Measurements from ENCODE around the gene ACTR3. TPM values are rescaled to one million over a fixed set of nuclear protein-coding genes. Genes with fewer than 3 reads are reported as not detected.
"Not testable (repeated sequence)": the region's sequence is repeated elsewhere in the genome, so short reads cannot be mapped to it uniquely, and the experiment has no call there.

ACTR3 gene
- total RNA-seq, 2 experiments from 2014 or later, result 480 to 482 TPM

DNA sequence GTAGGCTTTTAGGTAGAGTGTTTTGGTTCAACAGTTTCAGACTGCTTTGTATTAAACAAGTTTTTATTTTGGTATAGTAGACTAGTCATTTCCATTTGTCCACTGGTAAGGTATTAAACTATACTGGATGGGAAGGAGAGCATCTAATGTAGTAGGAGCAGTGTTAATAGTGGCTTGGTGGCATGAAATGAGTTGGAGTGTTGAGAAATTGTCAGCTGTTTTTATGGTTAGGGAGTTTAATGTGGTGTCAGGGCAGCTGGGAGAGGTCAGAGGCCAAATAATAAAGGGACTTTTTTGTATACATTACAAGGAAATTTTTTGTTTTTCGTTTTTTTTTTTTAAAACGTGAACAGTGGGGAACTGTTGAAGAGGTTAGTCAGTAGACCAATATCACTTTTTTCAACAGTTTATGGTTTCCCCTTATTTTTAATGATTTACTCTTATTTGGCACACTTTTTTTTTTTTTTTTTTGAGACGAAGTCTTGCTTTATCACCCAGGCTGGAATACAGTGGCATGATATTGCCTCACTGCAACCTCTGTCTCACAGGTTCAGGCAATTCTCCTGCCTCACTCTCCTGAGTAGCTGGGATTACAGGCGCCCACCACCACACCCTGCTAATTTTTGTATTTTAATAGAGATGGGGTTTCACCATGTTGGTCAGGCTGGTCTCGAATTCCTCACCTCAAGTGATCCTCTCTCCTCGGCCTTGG is 21.2 kb downstream of the ACTR3 start:
- peaks cover 6% of the 10 kb centered on the region for H3K9me3 Mint-ChIP-seq
- DNase-seq, result no peak
- H3K4me3 Mint-ChIP-seq, result no peak overlapping the region
- peak overlapping the region; percentile 88 for H3K27ac Mint-ChIP-seq
- H3K36me3 Mint-ChIP-seq, result peaks cover 51% of the 10 kb centered on the region
- H3K27me3 Mint-ChIP-seq, result no peaks in the 10 kb centered on the region
- H3K4me1 Mint-ChIP-seq, result peaks cover 65% of the 10 kb centered on the region

DNA sequence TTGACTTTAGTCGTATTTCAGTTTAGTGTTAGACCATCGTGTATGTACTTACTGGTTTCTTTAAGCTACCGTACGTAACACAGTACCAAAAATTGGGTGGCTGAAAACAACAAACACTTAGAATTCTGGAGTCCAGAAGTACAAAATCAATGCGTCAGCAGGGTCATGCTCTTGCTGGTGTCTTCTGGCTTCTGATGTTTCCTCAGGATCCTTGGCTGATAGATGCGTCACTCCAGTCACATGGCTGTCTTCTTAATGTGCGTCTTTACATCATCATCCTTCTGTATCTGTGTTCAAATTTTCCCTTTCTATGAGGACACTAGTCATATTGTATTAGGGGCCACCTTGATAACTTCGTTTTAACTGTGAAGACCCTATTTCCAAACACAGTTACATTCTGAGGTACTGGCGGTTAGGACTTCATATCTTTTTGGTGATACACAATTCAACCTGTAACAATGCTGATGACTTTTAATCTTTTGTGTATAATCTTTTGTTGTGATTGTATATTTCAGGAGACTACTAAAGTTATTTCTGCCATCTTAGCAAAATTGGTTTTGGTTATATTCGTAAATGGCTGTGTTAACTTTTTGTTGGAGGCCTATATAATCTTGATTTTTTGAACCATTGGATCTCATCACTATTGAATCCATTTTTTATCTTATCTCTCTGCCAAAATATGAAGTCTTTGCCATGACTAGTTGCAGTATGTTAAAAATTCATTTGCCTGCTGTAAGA is 25.4 kb downstream of the ACTR3 start:
- peaks cover 54% of the 10 kb centered on the region for H3K4me1 Mint-ChIP-seq
- H3K9me3 Mint-ChIP-seq, result peaks cover 2% of the 10 kb centered on the region
- no peaks in the 10 kb centered on the region for H3K27me3 Mint-ChIP-seq
- H3K4me3 Mint-ChIP-seq, result no peak overlapping the region
- DNase-seq, result no peak
- peaks cover 59% of the 10 kb centered on the region for H3K36me3 Mint-ChIP-seq
- peak overlapping the region; percentile 11 for H3K27ac Mint-ChIP-seq

DNA sequence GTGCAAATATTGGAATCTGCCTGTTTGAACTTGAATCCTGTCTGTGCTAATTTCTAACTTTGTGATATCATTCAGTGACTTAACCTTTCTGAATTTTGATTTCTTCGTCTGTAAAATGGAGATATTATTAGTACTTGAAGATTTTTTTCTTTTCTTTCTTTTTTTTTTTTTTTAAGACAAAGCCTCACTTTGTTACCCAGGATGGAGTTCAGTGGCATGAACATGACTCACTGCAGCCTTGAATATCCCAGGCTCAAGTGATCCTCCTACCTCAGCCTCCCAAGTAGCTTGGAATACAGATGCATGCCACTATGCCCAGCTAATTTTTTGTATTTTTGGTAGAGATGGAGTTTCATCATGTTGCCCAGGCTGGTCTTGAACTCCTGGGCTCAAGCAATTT is 28.3 kb downstream of the ACTR3 start:
- Mint-ChIP-seq H3K9me3 (peaks cover 2% of the 10 kb centered on the region), H3K27ac (no peak overlapping the region), H3K4me3 (no peak overlapping the region), H3K36me3 (peaks cover 46% of the 10 kb centered on the region), H3K4me1 (peaks cover 48% of the 10 kb centered on the region), H3K27me3 (no peaks in the 10 kb centered on the region)
- DNase-seq, result no peak

DNA sequence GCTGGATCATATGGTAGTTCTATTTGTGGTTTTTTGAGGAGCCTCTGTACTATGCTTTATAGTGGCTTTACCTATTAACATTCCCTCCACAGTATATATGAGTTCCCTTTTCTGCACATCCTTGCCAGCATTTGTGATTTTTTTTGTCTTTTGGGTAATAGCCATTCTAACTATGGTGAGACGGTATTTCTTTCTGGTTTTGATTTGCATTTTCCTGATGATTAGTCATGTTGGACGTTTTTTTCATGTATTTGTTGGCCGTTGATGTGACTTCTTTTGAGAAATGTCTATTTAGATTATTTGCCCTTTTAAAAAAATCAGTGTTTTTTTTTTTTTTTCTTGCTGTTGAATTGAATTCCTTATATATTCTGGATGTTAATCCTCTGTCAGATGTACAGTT is 31.1 kb downstream of the ACTR3 start:
- Mint-ChIP-seq H3K4me3 (no peak overlapping the region), H3K36me3 (peaks cover 42% of the 10 kb centered on the region), H3K27ac (no peak overlapping the region), H3K27me3 (no peaks in the 10 kb centered on the region), H3K9me3 (peaks cover 4% of the 10 kb centered on the region), H3K4me1 (peaks cover 39% of the 10 kb centered on the region)
- no peak for DNase-seq

DNA sequence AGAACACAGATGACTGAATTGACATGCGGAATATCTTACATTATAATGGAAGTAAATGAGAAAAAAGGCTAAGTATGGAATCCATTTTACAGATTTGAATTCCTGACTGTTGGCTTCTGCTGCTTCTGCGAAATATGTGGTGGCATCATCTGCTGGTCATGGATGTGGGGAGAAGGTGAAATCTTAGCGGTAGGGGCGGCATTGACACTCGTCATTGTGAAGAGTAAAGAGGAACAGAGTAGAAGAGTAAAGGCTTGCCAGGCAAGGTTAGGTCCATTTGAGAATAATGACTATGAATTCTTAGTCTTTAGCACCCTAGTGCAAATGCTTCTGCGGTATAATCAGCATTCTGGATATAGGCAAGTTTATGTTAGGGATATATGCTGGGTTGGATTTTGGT is 32.4 kb downstream of the ACTR3 start:
- DNase-seq, result no peak
- Mint-ChIP-seq H3K4me3 (no peak overlapping the region), H3K27ac (no peak overlapping the region), H3K9me3 (peaks cover 4% of the 10 kb centered on the region), H3K27me3 (no peaks in the 10 kb centered on the region), H3K4me1 (peaks cover 32% of the 10 kb centered on the region), H3K36me3 (peaks cover 41% of the 10 kb centered on the region)

DNA sequence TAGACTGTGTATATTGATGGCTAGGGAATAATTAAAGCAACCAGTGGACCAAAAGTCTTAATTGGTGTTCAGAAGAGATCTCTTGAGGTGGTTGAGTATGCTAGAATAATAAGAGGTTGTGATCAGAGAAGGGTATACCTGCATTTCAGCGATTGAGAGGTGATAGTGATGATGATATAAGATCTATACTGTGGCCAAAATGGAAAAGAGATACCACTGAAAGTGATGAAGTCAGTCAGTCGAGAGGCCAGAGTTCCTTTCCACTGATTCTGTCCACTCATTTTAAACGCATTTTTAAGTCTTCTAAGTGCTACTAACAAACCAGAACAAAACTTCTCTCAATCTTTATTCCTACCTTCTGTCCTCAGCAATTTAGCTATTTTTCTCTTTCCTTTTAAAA is 32.9 kb downstream of the ACTR3 start:
- H3K27ac Mint-ChIP-seq, result no peak overlapping the region
- peaks cover 37% of the 10 kb centered on the region for H3K36me3 Mint-ChIP-seq
- peaks cover 4% of the 10 kb centered on the region for H3K9me3 Mint-ChIP-seq
- H3K27me3 Mint-ChIP-seq, result no peaks in the 10 kb centered on the region
- no peak for DNase-seq
- peaks cover 28% of the 10 kb centered on the region for H3K4me1 Mint-ChIP-seq
- no peak overlapping the region for H3K4me3 Mint-ChIP-seq

DNA sequence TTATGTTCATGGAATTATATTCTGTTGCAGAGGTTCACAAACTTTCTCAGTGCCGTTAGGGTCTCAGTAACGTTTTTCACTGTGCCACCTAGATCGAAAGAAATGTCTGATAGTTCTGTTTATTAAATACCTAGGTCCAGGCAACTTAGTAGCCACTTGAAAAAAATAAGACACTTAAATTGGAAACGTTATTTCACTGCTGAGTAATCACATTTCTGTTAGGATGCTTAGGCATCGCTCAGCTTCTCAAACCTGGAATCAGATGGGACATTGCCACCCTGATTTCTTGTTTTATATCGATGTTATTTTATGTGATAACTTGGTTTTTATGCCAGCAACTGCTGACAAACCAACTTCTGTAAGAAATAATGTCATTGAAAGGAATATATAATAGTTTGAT is 36.0 kb downstream of the ACTR3 start:
- Mint-ChIP-seq H3K36me3 (peaks cover 45% of the 10 kb centered on the region), H3K4me1 (peaks cover 30% of the 10 kb centered on the region), H3K27ac (no peak overlapping the region), H3K4me3 (no peak overlapping the region), H3K9me3 (peaks cover 2% of the 10 kb centered on the region), H3K27me3 (no peaks in the 10 kb centered on the region)
- DNase-seq, result no peak

DNA sequence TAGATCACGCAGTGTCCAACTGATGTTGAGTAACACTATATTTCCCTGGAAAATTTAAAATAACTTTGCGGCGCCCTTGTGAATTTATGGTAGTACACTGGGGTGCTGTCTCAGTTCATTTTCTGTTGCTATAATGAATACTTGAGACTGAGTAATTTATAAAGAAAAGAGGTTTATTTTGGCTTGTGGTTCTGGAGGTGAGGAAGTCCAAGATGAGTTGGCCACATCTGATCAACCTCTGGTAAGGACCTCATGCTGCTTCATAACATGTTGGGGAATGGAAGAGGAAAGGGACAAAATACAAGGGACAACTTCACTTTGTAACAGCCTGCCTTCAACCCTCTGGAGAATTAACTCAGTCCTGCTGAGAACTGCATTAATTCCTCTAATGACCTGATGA is 36.4 kb downstream of the ACTR3 start:
- Mint-ChIP-seq H3K4me1 (peaks cover 28% of the 10 kb centered on the region), H3K36me3 (peaks cover 45% of the 10 kb centered on the region), H3K4me3 (no peak overlapping the region), H3K27me3 (no peaks in the 10 kb centered on the region), H3K27ac (no peak overlapping the region), H3K9me3 (peaks cover 2% of the 10 kb centered on the region)
- no peak for DNase-seq

DNA sequence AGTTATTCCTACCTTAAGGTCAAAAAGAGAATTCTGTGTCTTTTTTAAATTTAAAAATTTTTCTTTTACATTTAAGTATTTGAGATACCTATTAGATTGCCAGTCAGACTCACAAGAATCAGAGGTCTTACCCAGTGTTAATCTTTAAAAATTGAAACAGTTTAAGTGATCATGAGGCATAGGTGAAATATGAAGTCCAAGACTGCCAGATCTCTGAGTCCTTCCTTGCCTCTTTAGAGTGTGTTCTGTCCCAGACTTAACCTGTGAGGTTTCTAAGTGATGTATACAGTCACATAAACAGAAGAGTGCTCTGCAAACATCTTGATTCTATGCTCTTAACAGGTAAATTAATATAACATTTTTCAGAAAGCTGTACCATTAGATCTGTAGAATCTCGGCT is 40.6 kb downstream of the ACTR3 start:
- Mint-ChIP-seq H3K36me3 (peaks cover 48% of the 10 kb centered on the region), H3K27me3 (no peaks in the 10 kb centered on the region), H3K9me3 (peaks cover 3% of the 10 kb centered on the region)

DNA sequence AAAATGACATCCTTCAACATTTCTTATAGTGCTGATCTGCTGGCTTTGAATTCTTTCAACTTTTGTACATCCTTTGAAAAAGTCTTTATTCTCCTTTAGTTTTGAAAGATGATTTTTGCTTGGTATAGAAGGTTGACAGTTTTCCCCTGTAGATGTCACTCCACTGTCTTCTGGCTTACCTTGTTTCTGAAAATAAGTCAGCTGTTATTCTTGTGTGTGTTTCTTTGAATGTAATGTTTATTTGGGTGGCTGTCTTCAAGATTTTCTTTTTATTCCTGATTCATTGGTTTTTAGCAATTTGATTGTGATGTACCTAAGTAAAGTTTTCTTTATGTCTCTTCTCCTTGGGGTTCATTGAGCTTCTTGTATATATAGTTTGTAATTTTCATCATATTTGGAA is 47.6 kb downstream of the ACTR3 start:
- H3K4me1 Mint-ChIP-seq, result peaks cover 4% of the 10 kb centered on the region
- H3K36me3 Mint-ChIP-seq, result peaks cover 57% of the 10 kb centered on the region
- no peak overlapping the region for H3K4me3 Mint-ChIP-seq
- H3K27me3 Mint-ChIP-seq, result no peaks in the 10 kb centered on the region
- no peak overlapping the region for H3K27ac Mint-ChIP-seq
- peaks cover 12% of the 10 kb centered on the region for H3K9me3 Mint-ChIP-seq
- no peak for DNase-seq

More for the DNA sequence above, 40.6 kb downstream of the ACTR3 start:
- peak overlapping the region; percentile 48 for H3K27ac Mint-ChIP-seq
- H3K4me3 Mint-ChIP-seq, result no peak overlapping the region
- DNase-seq, result no peak
- peaks cover 28% of the 10 kb centered on the region for H3K4me1 Mint-ChIP-seq

DNA sequence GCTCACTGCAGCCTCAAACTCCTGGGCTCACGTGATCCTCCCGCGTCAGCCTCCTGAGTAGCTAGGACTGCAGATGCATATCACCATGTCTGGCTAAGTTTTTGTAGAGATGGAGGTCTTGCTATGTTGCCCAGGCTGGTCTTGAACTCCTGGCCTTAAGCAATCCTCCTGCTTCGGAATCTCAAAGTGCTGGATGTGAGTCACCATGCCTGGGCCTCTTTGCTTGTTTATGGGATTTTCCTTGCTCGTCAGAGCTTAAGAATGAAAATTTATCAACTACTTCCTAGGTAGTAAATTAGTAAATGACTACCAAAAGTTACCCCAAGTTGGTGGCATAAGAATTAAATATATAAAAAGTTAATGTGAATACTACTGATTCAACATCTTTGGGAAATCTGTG is 51.0 kb downstream of the ACTR3 start:
- no peaks in the 10 kb centered on the region for H3K27me3 Mint-ChIP-seq
- peaks cover 8% of the 10 kb centered on the region for H3K9me3 Mint-ChIP-seq
- peaks cover 45% of the 10 kb centered on the region for H3K36me3 Mint-ChIP-seq
- no peak overlapping the region for H3K4me3 Mint-ChIP-seq
- no peak for DNase-seq
- no peaks in the 10 kb centered on the region for H3K4me1 Mint-ChIP-seq
- H3K27ac Mint-ChIP-seq, result no peak overlapping the region

DNA sequence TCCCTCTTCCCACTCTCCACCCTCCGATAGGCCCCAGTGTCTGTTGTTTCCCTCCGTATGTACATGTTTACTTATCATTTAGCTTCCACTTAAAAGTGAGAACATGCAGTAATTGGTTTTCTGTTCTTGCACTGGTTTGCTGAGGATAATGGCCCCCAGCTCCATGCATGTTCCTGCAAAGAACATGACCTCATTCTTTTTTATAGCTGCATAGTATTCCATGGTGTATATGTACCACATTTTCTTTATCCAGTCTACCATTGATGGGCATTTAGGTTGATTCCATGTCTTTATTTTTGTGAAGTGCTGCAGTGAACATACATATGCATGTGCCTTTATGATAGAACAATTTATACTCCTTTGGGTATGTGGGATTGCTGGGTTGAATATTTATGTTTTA is 55.9 kb downstream of the ACTR3 start:
- H3K27ac Mint-ChIP-seq, result not testable (repeated sequence)

DNA sequence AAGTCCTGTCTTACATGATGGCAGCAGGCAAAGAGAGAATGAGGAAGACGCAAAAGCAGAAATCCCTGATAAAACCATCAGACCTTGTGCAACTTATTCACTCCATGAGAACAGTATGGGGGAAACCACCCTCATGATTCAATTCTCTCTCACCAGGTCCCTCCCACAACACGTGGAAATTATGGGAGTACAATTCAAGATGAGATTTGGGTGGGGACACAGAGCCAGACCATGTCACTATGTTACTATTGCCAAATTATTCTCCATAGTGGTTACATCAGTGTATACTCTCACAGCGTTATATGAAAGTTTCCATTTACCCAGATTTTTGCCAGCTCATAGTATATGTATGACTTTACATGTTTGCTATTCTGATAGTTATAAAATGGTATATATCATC is 61.0 kb downstream of the ACTR3 start:
- peaks cover 58% of the 10 kb centered on the region for H3K36me3 Mint-ChIP-seq
- H3K27ac Mint-ChIP-seq, result peak overlapping the region; percentile 18
- DNase-seq, H3K9me3 Mint-ChIP-seq, H3K4me3 Mint-ChIP-seq, H3K27me3 Mint-ChIP-seq: not testable (repeated sequence)
- H3K4me1 Mint-ChIP-seq, result peaks cover 16% of the 10 kb centered on the region

More for the DNA sequence above, 55.9 kb downstream of the ACTR3 start:
- not testable (repeated sequence) for H3K4me3 Mint-ChIP-seq, H3K27me3 Mint-ChIP-seq, DNase-seq, H3K9me3 Mint-ChIP-seq
- Mint-ChIP-seq H3K4me1 (peaks cover 10% of the 10 kb centered on the region), H3K36me3 (peaks cover 43% of the 10 kb centered on the region)

DNA sequence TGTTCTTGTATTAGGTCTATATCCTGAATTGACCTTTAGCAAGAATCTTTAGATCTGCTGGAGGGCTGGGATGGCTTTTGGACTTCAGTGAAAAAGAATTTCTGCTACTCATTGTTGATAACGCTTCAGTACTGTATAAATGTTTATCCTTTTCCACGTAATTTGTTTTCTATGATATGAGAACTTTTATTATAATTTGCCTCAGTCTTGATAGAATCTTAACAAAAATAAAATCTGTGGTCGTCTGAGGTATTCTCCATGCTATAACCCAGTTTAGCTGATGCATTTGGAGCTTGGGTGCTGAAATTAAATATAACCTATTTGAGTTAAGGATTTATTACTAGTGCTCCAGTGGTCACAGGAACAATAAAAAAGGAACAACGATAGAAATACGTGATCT is 71.1 kb downstream of the ACTR3 start:
- H3K27me3 Mint-ChIP-seq, result no peaks in the 10 kb centered on the region
- no peak overlapping the region for H3K4me3 Mint-ChIP-seq
- DNase-seq, result no peak
- H3K9me3 Mint-ChIP-seq, result no peaks in the 10 kb centered on the region
- H3K4me1 Mint-ChIP-seq, result peaks cover 3% of the 10 kb centered on the region
- peaks cover 5% of the 10 kb centered on the region for H3K36me3 Mint-ChIP-seq
- no peak overlapping the region for H3K27ac Mint-ChIP-seq

DNA sequence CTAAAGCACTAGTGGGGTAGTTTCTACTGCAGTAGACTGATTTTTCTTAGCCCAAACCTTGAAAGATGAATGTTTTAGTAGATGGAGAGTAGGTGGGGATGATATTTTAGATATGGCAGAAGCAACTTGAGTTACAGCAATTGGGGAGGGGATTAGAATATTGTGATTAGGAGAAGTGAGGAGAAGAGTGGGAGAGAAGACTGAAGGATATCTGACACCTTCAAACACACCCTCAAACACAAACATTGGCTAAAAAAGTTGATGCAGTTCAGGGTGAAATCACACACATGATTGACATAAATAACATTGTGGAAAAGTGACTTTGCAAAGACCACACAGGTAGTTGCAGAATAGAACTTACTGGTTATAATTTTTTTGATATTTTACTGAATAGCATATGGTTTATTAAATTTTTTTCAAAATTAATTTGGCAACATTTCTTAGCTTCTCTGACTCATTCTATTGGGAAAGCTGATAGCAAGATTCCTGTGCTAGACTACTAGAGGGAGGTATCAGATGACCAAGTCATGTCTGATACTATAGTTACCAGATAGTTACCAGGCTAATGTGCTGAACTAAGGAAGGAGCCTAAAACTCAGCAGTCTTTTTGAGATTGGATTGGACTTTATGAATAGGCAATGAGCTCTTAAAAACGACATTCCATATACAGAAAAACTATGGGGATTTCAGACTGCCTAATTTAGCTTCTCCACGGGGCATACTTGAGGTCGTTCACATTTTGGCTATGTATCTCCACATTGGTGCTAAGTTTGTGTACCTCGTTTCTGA is 73.0 kb downstream of the ACTR3 start:
- Mint-ChIP-seq H3K27ac (peak overlapping the region; percentile 22), H3K27me3 (no peaks in the 10 kb centered on the region)

More for the DNA sequence above, 73.0 kb downstream of the ACTR3 start:
- peaks cover 3% of the 10 kb centered on the region for H3K36me3 Mint-ChIP-seq
- peaks cover 18% of the 10 kb centered on the region for H3K4me1 Mint-ChIP-seq
- DNase-seq, result no peak
- H3K9me3 Mint-ChIP-seq, result no peaks in the 10 kb centered on the region
- H3K4me3 Mint-ChIP-seq, result no peak overlapping the region
